ENCODE measurements around the gene HACE1.

The HACE1 gene

GRCh38 chr6:104716858-104717257 is 142.9 kb downstream of the HACE1 start:
- no peak for DNase-seq (ENCODE audit: low read depth)
- H3K4me3 ChIP-seq (ENCODE audit: low read depth, low read length), result no peak overlapping the region
- no peak for TF ChIP-seq CTCF (IDR thresholded peaks at IDR 0.05; ENCODE audit: low read depth, low read length, missing control alignments)
- in situ Hi-C loops (cut with HindIII; ENCODE audit: low sequenced_read_pairs), result no loop called here

- DNase-seq (ENCODE audit: low read depth), result no peak
- no peak overlapping the region for H3K4me3 ChIP-seq (ENCODE audit: low read depth, low read length)
- TF ChIP-seq CTCF (IDR thresholded peaks at IDR 0.05; ENCODE audit: low read depth, low read length, missing control alignments), result no peak
- in situ Hi-C loops (cut with HindIII; ENCODE audit: low sequenced_read_pairs), result no loop called here
Measured at GRCh38 chr6:104714796-104715195, 144.9 kb downstream of the HACE1 start.

GRCh38 chr6:104713982-104714381 is 145.7 kb downstream of the HACE1 start:
- no peak for DNase-seq (ENCODE audit: low read depth)
- no peak overlapping the region for H3K4me3 ChIP-seq (ENCODE audit: low read depth, low read length)
- in situ Hi-C loops (cut with HindIII; ENCODE audit: low sequenced_read_pairs), result no loop called here
- no peak for TF ChIP-seq CTCF (IDR thresholded peaks at IDR 0.05; ENCODE audit: low read depth, low read length, missing control alignments)

GRCh38 chr6:104711371-104711770 is 148.3 kb downstream of the HACE1 start:
- TF ChIP-seq CTCF (IDR thresholded peaks at IDR 0.05; ENCODE audit: low read depth, low read length, missing control alignments), result no peak
- in situ Hi-C loops (cut with HindIII; ENCODE audit: low sequenced_read_pairs), result no loop called here
- no peak for DNase-seq (ENCODE audit: low read depth)

GRCh38 chr6:104710543-104711335 is 149.0 kb downstream of the HACE1 start:
- no peak for TF ChIP-seq CTCF (IDR thresholded peaks at IDR 0.05; ENCODE audit: low read depth, low read length, missing control alignments)
- in situ Hi-C loops (cut with HindIII; ENCODE audit: low sequenced_read_pairs), result no loop called here
- H3K4me3 ChIP-seq (ENCODE audit: low read depth, low read length), result no peak overlapping the region
- no peak for DNase-seq (ENCODE audit: low read depth)

More at GRCh38 chr6:104711371-104711770, 148.3 kb downstream of the HACE1 start:
- H3K4me3 ChIP-seq (ENCODE audit: low read depth, low read length), result no peak overlapping the region

- in situ Hi-C loops (cut with HindIII; ENCODE audit: low sequenced_read_pairs), result no loop called here
- H3K4me3 ChIP-seq (ENCODE audit: low read depth, low read length), result no peak overlapping the region
- DNase-seq (ENCODE audit: low read depth), result no peak
- no peak for TF ChIP-seq CTCF (IDR thresholded peaks at IDR 0.05; ENCODE audit: low read depth, low read length, missing control alignments)
Measured at GRCh38 chr6:104705916-104706442, 153.7 kb downstream of the HACE1 start.
